Measurements from ENCODE around the gene ESYT3.

ESYT3 gene

GRCh38 chr3:138459619-138460535 is 25.5 kb downstream of the ESYT3 start:
- no peaks in the 10 kb centered on the region for H3K27me3 ChIP-seq (ENCODE audit: insufficient read depth, low read length)

GRCh38 chr3:138460536-138461205 is 26.3 kb downstream of the ESYT3 start:
- H3K4me1 ChIP-seq (ENCODE audit: insufficient read depth, low read length, severe bottlenecking) = no peaks in the 10 kb centered on the region
- H3K4me2 ChIP-seq (ENCODE audit: low read length) = no peak overlapping the region
- no peaks in the 10 kb centered on the region for H3K27me3 ChIP-seq (ENCODE audit: insufficient read depth, low read length)
- H3K27ac ChIP-seq (ENCODE audit: low read depth, low read length, poor library complexity, severe bottlenecking) = no peak overlapping the region
- H3K9me3 ChIP-seq (ENCODE audit: low read length) = no peaks in the 10 kb centered on the region
- no peaks in the 10 kb centered on the region for H4K20me1 ChIP-seq (ENCODE audit: insufficient read depth, low read length)
- H3K4me3 ChIP-seq (ENCODE audit: low read depth, low read length, poor library complexity, severe bottlenecking) = no peak overlapping the region
- no peaks in the 10 kb centered on the region for H3K36me3 ChIP-seq (ENCODE audit: insufficient read depth, low read length)
- H3K9me2 ChIP-seq (ENCODE audit: low read depth, low read length) = no peaks in the 10 kb centered on the region
- no peaks in the 10 kb centered on the region for H3F3A ChIP-seq (ENCODE audit: insufficient read depth, low read length)
- H3K9ac ChIP-seq (ENCODE audit: low read length) = no peak overlapping the region
- TF ChIP-seq EZH2 (IDR thresholded peaks at IDR 0.05; ENCODE audit: borderline replicate concordance, low read length) = no peak
- no peak for TF ChIP-seq CTCF (IDR thresholded peaks at IDR 0.05; ENCODE audit: low read length)
- no peak overlapping the region for H2AFZ ChIP-seq (ENCODE audit: low read length)
- H3K79me2 ChIP-seq (ENCODE audit: insufficient read depth, low read length) = no peaks in the 10 kb centered on the region

More at GRCh38 chr3:138459619-138460535, 25.5 kb downstream of the ESYT3 start:
- no peak overlapping the region for H3K9ac ChIP-seq (ENCODE audit: low read length)
- no peak overlapping the region for H3K4me2 ChIP-seq (ENCODE audit: low read length)
- no peaks in the 10 kb centered on the region for H3F3A ChIP-seq (ENCODE audit: insufficient read depth, low read length)
- H3K4me3 ChIP-seq (ENCODE audit: low read depth, low read length, poor library complexity, severe bottlenecking) = no peak overlapping the region
- TF ChIP-seq EZH2 (IDR thresholded peaks at IDR 0.05; ENCODE audit: borderline replicate concordance, low read length) (no peak), CTCF (IDR thresholded peaks at IDR 0.05; ENCODE audit: low read length) (no peak)
- no peaks in the 10 kb centered on the region for H3K9me2 ChIP-seq (ENCODE audit: low read depth, low read length)
- H3K79me2 ChIP-seq (ENCODE audit: insufficient read depth, low read length) = no peaks in the 10 kb centered on the region
- H3K27ac ChIP-seq (ENCODE audit: low read depth, low read length, poor library complexity, severe bottlenecking) = no peak overlapping the region
- H3K9me3 ChIP-seq (ENCODE audit: low read length) = no peaks in the 10 kb centered on the region
- H3K36me3 ChIP-seq (ENCODE audit: insufficient read depth, low read length) = no peaks in the 10 kb centered on the region
- no peaks in the 10 kb centered on the region for H3K4me1 ChIP-seq (ENCODE audit: insufficient read depth, low read length, severe bottlenecking)
- no peak overlapping the region for H2AFZ ChIP-seq (ENCODE audit: low read length)
- no peaks in the 10 kb centered on the region for H4K20me1 ChIP-seq (ENCODE audit: insufficient read depth, low read length)

GRCh38 chr3:138461246-138461645 is 26.8 kb downstream of the ESYT3 start:
- H3K27me3 ChIP-seq (ENCODE audit: insufficient read depth, low read length) = no peaks in the 10 kb centered on the region

More at GRCh38 chr3:138461246-138461645, 26.8 kb downstream of the ESYT3 start:
- Histone ChIP-seq H4K20me1 (ENCODE audit: insufficient read depth, low read length) (no peaks in the 10 kb centered on the region), H3K9ac (ENCODE audit: low read length) (no peak overlapping the region), H3K4me1 (ENCODE audit: insufficient read depth, low read length, severe bottlenecking) (no peaks in the 10 kb centered on the region), H3K4me3 (ENCODE audit: low read depth, low read length, poor library complexity, severe bottlenecking) (no peak overlapping the region), H3F3A (ENCODE audit: insufficient read depth, low read length) (no peaks in the 10 kb centered on the region), H3K4me2 (ENCODE audit: low read length) (no peak overlapping the region), H3K36me3 (ENCODE audit: insufficient read depth, low read length) (no peaks in the 10 kb centered on the region), H3K27ac (ENCODE audit: low read depth, low read length, poor library complexity, severe bottlenecking) (no peak overlapping the region), H3K79me2 (ENCODE audit: insufficient read depth, low read length) (no peaks in the 10 kb centered on the region), H3K9me3 (ENCODE audit: low read length) (no peaks in the 10 kb centered on the region), H3K9me2 (ENCODE audit: low read depth, low read length) (no peaks in the 10 kb centered on the region), H2AFZ (ENCODE audit: low read length) (no peak overlapping the region)
- no peak for TF ChIP-seq CTCF (IDR thresholded peaks at IDR 0.05; ENCODE audit: low read length)
- TF ChIP-seq EZH2 (IDR thresholded peaks at IDR 0.05; ENCODE audit: borderline replicate concordance, low read length) = no peak

Measured in OCI-LY1 (cell line).